ENCODE data around the gene TLR10. TPM values are rescaled to one million over a fixed set of nuclear protein-coding genes. Genes with fewer than 3 reads are reported as not detected.

The TLR10 gene
- total RNA-seq, 1 donor from 2014 or later: 0.78 TPM

- no peak overlapping the region for H3K4me3 ChIP-seq
- no peaks in the 10 kb centered on the region for H3K4me1 ChIP-seq
- DNase-seq: no peak
- H3K27me3 ChIP-seq: no peaks in the 10 kb centered on the region
- no peaks in the 10 kb centered on the region for H3K9me3 ChIP-seq
- H3K36me3 ChIP-seq: no peaks in the 10 kb centered on the region
- no peak for ATAC-seq
- H3K27ac ChIP-seq: no peak overlapping the region
- TF ChIP-seq CTCF (IDR thresholded peaks at IDR 0.05): no peak
- intact Hi-C loops (cut with DNase I): no loop called here
These were observed 59.7 kb downstream of the TLR10 start for GRCh38 chr4:38723114-38723513.

Other genes starting within 250 kb of the TLR10 start
- 70.6 TPM for gene KLF3, start 118.8 kb downstream of the TLR10 start, total RNA-seq
- gene TLR1, start 21.8 kb upstream of the TLR10 start, total RNA-seq: 26.4 TPM
- gene TLR6, start 73.8 kb upstream of the TLR10 start, total RNA-seq: 9.6 TPM
- gene FAM114A1, start 84.8 kb upstream of the TLR10 start, total RNA-seq: 39.8 TPM
- gene TMEM156, start 249.4 kb upstream of the TLR10 start, total RNA-seq: 1.2 TPM